HT1080 (cell line): ENCODE measurements around the gene SEPTIN5. TPM values are rescaled to one million over a fixed set of nuclear protein-coding genes. Genes with fewer than 3 reads are reported as not detected.
"Not testable (repeated sequence)": the region's sequence is repeated elsewhere in the genome, so short reads cannot be mapped to it uniquely, and the experiment has no call there.

Source experiments
- DNase-seq: peaks from one replicate; pipeline ENCODE4 v3.0.0-alpha.2; 2015; ENCODE audit warnings: low read depth
- polyA plus RNA-seq, 2 experiments: library from polyadenylated mRNA; depleted of rRNA; stranded (reverse); fragments of >200 nt; gene quantifications; 2 replicates each; pipeline ENCODE4 v1.2.3, GENCODE V29; 2015
- total RNA-seq: library from RNA; depleted of rRNA; stranded (reverse); fragments of >200 nt; shearing (Covaris generic); gene quantifications from 2 replicates; pipeline ENCODE4 v1.2.3, GENCODE V29; 2014; rRNA removed

SEPTIN5 gene
- 2.3 and 2.8 TPM in 2 replicates for total RNA-seq
- 3.9 and 12.2 TPM in 2 replicates for polyA plus RNA-seq (2015; cell fraction: cytosol; rRNA removed)
- polyA plus RNA-seq (2015; cell fraction: nucleus; rRNA removed), result 14.3 and 15.1 TPM in 2 replicates

- no peak for DNase-seq
These were observed at the start of gene SEPTIN5 for GRCh38 chr22:19714312-19715187. Gene SEPTIN5 (plus strand): TSS chr22:19714503. CDS start chr22:19714589, 86 bp downstream.

- no peak for DNase-seq
These were observed 49.1 kb upstream of the SEPTIN5 start for GRCh38 chr22:19664951-19665783.

GRCh38 chr22:19665784-19666672 lies 48.3 kb upstream of the SEPTIN5 start:
- no peak for DNase-seq

- DNase-seq, result no peak
These were observed 47.4 kb upstream of the SEPTIN5 start for GRCh38 chr22:19666673-19667593.

GRCh38 chr22:19667872-19668740 lies 46.2 kb upstream of the SEPTIN5 start:
- DNase-seq, result no peak

GRCh38 chr22:19668748-19669147 lies 45.6 kb upstream of the SEPTIN5 start:
- no peak for DNase-seq

GRCh38 chr22:19669570-19669969 lies 44.7 kb upstream of the SEPTIN5 start:
- no peak for DNase-seq

- no peak for DNase-seq
These were observed 43.0 kb upstream of the SEPTIN5 start for GRCh38 chr22:19671316-19671715.

GRCh38 chr22:19672054-19672776 lies 42.1 kb upstream of the SEPTIN5 start:
- DNase-seq, result no peak

- DNase-seq, result no peak
These were observed 40.6 kb upstream of the SEPTIN5 start for GRCh38 chr22:19673660-19674059.

GRCh38 chr22:19674129-19674928 lies 40.0 kb upstream of the SEPTIN5 start:
- DNase-seq, result no peak

GRCh38 chr22:19674929-19675253 lies 39.4 kb upstream of the SEPTIN5 start:
- DNase-seq, result no peak

GRCh38 chr22:19675428-19675827 lies 38.9 kb upstream of the SEPTIN5 start:
- no peak for DNase-seq

GRCh38 chr22:19676437-19676836 lies 37.9 kb upstream of the SEPTIN5 start:
- DNase-seq, result not testable (repeated sequence)

- no peak for DNase-seq
These were observed 35.3 kb upstream of the SEPTIN5 start for GRCh38 chr22:19678949-19679521.

- no peak for DNase-seq
These were observed 34.7 kb upstream of the SEPTIN5 start for GRCh38 chr22:19679522-19680101.
